ENCODE measurements around the gene NAT8.
A peak's percentile ranks its signal among the peaks of the same experiment; 100 is the strongest.
"Not testable (repeated sequence)": the region's sequence is repeated elsewhere in the genome, so short reads cannot be mapped to it uniquely, and the experiment has no call there.

Gene NAT8

DNA sequence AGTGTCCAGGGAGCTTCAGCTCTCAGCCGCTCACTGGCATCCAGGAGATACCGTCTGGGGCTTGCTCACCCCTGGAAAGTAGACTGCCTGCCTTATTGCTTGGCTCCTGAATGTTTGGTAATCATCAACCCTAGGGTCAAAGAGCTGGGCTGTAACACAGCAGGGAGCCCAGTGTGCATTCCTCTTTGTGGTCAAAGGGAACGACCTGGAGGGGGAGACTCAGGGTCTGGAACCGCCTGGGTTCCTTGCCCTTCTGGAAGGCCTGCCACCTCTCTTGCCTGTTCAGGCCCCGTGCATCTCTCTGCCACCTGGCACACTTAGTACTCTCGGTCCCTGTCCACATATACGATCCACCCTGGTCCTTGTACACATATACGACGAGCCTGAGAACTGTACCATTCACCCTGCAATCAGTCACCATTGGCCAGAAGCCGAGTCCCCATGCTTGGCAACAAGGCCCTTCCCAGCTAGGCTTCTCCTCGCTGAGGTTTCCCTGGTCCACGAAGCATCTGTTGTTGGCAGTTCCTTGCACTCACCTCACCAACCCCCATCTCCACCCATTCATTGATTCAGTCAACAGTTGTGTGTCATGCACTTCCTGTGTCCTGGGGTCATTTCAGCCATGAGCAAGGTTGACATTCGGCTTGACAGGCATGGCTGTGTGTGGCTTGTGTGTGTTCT is at the start of gene NAT8:
TSS of gene NAT8 (minus strand) at position 85 of the 681 bp plus-strand sequence. CDS start 794 bp downstream, outside the sequence.
- no peak for DNase-seq (ENCODE audit: low spot score)

DNA sequence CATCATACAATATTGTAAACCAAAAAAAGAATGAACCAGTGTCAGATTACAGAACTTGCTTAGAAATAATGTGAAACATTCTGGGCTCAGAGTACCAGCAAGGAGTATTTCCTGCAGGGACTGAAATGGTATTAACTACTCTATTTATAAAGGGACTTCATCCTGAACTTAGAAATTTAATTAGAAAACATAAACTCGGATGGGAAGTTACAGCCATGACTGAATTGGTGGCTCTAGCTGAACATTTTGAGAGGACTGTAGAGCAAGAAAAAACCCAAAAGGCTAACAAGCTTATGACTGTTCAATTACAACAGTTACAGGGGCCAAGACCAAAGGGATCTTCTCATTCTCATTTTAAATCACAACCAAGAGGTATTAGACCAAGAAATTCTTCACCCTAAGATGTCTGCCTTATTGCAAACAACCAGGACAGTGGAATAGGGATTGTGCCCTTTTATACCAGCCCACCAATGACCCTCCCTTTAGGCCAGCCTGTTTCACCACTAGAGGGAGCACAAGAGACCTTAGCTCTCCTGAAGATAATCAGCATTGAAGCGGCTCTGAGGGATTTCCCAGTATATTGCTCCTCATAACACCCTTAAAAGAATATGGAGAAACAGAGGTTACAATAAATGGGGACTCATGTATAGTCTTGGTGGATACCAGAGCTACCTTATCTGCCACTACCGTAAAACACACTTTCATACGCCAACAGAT is 48.3 kb upstream of the NAT8 start:
- peak; percentile 10 for DNase-seq (ENCODE audit: low spot score)

GRCh38 chr2:73688494-73688893 is 46.3 kb upstream of the NAT8 start:
- not testable (repeated sequence) for DNase-seq (ENCODE audit: low spot score)

- no peak for DNase-seq (ENCODE audit: low spot score)
Observed at GRCh38 chr2:73685764-73686438, 43.7 kb upstream of the NAT8 start.

- not testable (repeated sequence) for DNase-seq (ENCODE audit: low spot score)
Observed at GRCh38 chr2:73684905-73685304, 42.7 kb upstream of the NAT8 start.

DNA sequence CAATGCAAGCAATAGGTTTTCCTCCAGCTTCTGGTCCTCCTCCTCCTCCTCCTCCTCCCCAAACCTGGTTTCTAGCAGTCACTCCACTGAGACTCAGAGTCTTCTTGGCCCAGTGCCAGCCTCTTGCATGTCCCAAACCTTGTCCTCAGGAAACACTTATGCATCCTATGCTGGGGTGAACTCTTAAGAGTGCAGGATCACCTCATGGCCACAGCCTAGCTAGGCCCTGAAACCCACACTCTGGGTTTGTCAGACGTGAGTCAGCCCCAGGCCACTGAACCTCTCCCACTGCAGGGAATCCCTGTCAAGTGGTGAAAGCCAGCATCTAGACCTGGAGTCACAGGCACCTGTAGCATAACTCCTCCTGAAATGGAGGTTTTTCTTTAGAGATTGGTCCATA is 42.1 kb upstream of the NAT8 start:
- DNase-seq (ENCODE audit: low spot score): not testable (repeated sequence)

- DNase-seq (ENCODE audit: low spot score): not testable (repeated sequence)
Observed at GRCh38 chr2:73679951-73680571, 37.8 kb upstream of the NAT8 start.

GRCh38 chr2:73679237-73679636 is 37.0 kb upstream of the NAT8 start:
- not testable (repeated sequence) for DNase-seq (ENCODE audit: low spot score)

GRCh38 chr2:73678008-73678407 is 35.8 kb upstream of the NAT8 start:
- not testable (repeated sequence) for DNase-seq (ENCODE audit: low spot score)

GRCh38 chr2:73676211-73676610 is 34.0 kb upstream of the NAT8 start:
- not testable (repeated sequence) for DNase-seq (ENCODE audit: low spot score)

DNA sequence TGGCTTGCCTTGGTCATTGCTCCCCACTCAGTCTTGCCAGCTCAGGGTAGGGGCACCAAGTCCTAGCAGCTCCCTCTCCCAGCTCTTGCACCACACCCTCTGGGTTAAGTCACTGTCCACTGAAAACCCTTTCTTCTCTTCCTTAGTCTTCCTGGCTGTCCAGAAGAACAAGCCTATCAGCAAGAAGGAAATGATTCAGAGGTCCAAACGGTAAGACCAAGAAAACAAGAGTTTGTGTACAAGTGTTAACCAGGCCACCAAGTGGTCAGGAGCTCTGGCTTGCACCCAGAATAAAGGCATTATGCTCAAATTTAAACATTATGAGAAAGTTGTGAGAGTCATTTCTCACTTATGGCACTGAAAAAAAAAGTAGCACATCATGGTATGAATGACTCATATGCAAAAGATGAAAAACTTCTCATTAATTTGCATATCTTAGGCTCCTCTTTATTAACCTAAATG is 32.5 kb upstream of the NAT8 start:
- DNase-seq (ENCODE audit: low spot score): not testable (repeated sequence)

DNA sequence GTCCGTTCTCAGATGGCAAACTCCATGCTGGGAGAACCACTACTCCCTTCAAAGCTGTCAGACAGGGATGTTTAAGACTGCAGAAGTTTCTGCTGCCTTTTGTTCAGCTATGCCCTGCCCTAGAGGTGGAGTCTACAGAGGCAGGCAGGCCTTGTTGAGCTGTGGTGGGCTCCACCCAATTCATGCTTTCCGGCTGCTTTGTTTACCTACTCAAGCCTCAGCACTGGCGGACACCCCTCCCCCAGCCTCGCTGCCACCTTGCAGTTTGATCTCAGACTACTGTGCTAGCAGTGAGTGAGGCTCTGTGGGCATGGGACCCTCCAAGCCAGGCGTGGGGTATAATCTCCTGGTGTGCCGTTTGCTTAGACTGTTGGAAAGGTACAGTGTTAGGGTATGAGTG is 27.8 kb upstream of the NAT8 start:
- DNase-seq (ENCODE audit: low spot score): not testable (repeated sequence)

- not testable (repeated sequence) for DNase-seq (ENCODE audit: low spot score)
Observed at GRCh38 chr2:73667239-73667638, 25.0 kb upstream of the NAT8 start.

DNA sequence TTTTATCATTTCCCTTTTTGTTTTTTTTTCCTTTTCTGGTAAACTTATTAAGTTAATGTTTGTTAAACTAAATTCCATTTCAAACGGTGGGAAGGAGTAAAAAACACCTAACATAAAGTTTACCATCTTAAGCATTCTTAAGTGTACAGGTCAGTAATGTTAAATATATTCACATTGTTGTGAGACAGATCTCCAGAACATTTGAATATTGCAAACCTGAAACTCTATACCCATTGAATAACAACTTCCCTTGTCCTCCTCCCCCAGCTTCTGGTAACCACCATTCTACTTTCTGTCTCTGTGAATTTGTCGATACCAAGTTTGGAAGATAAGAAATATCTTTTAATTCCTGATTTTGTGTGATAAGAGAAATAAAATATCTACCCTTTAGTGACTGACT is 12.0 kb upstream of the NAT8 start:
- no peak for DNase-seq (ENCODE audit: low spot score)

DNA sequence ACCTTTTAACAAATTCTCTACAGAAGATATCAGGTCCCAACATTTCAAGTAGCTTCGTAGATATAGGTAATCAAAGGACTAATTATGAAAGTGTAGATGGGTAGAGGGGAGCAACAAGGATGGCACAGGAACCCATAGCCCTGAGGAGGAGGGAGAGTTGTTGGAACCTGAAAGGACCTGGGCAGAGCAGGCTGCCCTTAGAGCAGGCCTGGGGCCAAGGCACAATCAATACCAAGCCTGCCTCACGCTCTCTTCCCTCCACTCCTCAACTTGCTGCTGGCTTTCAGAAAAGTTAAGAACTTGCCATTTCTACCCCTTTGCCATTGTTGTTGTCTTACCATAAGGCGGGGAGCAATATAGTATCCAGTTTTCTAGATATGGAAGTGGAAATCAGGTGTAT is 10.1 kb upstream of the NAT8 start:
- no peak for DNase-seq (ENCODE audit: low spot score)

DNA sequence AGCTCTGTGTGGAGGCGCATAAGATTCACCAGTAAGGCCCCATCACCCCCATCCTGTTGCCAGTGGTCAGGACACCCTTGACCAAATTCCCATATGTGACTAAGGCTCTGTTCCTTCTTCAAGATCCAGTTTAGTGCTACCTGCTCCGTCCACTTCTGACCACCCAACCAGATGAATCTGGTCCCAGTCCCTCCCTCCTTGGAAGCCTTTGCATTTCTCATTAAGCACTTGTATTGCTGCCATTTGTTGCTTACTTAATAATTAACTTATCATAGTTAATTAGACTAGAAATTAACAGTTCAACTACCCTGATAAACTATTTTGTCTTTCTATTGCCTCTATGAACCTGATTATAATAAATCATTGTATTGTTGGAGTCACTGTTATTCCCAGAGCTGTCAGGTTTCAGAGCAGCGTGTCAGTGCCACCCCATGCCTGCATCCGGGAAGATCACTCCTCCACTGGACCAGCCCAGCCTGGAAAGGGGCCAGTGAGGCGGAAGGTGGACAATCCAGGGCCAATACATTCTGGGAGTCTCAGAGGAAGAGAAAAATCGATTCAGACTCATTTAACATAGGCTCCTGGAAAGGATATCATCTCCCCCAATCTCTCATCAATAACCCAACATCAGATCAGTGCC is 9.5 kb upstream of the NAT8 start:
- no peak for DNase-seq (ENCODE audit: low spot score)

DNA sequence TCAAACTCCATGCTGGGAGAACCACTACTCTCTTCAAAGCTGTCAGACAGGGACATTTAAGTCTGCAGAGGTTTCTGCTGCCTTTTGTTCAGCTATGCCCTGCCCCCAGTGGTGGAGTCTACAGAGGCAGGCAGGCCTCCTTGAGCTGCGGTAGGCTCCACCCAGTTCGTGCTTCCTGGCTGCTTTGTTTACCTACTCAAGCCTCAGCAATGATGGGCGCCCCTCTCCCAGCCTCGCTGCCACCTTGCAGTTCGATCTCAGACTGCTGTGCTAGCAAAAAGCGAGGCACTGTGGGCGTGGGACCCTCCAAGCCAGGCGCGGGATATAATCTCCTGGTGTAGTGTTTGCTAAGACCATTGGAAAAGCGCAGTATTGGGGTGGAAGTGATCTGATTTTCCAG is 5.5 kb upstream of the NAT8 start:
- DNase-seq (ENCODE audit: low spot score): not testable (repeated sequence)

- no peak for DNase-seq (ENCODE audit: low spot score)
Observed at GRCh38 chr2:73641767-73642062, 507 bp downstream of the NAT8 start.

GRCh38 chr2:73640946-73641766 is 1.1 kb downstream of the NAT8 start:
- no peak for DNase-seq (ENCODE audit: low spot score)

DNA sequence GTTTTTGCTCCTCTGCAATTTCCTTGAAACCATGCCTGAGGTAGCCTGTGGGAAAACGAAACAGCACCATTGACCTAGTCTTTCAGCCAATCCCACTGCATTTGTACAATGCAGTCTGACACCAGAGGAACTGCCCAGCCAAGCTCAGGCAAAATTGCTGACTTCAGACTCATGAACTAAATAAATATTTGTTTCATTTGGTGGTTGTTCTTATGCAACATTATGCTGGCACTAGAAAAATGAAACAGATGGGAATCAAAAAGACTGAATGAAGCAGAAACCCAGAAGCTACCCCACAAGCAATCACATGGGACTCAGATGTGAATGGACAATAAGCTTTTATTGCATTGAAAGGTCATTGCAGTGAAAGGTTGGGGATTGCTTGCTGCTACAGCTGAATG is 1.7 kb downstream of the NAT8 start:
- DNase-seq (ENCODE audit: low spot score): no peak

DNA sequence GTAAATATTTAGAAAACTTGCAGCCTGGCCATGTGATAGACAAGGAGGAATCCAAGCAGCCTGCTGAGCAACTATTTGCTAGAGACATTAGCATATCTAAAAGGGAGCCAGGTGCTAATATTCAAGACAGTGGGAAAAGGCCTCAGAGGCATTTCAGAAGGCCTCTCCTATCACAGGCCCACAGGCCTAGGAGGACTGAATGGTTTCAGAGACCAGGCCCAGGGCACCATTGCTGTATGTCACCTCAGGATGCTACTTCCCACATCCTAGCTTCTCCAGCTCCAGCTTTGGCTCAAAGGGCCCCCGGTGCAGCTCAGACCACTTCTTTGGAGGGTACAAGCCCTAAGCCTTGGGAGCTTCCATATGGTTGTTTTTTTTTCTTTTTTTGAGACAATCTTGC is 3.8 kb downstream of the NAT8 start:
- DNase-seq (ENCODE audit: low spot score): no peak

Measured in CD4-positive, alpha-beta T cell treated with Interleukin-6 at 100 ng/mL for 8 hours (primary cell).